Measurements from ENCODE around the gene HERC2. TPM values are rescaled to one million over a fixed set of nuclear protein-coding genes. Genes with fewer than 3 reads are reported as not detected.

Gene HERC2
- total RNA-seq, 1 donor from 2014 or later, result 111 TPM

DNA sequence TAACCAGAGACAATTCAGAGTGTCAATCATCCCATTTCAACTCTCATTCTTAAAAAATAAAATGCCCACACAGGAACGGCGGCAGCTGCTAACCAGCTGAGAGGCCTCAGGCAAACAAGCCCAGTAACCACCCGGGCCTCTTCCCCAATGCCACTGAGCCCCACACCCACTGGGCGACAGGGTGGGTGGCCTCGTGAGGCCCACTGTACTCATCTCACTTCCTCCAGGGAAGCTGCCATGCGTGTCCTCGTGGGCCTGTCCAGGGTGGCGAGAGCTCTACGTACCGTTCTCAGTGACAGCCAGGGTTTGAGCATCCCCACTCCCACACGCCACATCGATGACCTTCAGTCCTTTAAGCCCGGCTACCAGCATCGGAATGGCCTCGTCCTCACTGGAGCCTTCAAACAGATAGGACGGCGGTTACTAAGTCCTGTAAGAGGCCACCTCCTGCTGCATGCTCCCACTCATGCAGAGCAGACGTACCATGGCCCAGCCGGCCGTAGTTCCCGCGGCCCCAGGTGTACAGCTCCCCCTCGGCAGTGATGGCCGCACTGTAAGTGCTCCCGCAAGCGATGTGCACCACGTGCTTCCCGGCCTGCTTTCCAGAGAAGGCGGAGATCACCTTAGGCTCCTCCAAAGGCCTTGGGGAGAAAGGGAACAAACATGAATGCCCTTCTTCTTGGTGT, 56.5 kb downstream of the HERC2 start:
- H3K27me3 Mint-ChIP-seq (ENCODE audit: unreplicated experiment), result no peaks in the 10 kb centered on the region
- no peak overlapping the region for H3K4me3 Mint-ChIP-seq (ENCODE audit: unreplicated experiment)
- H3K36me3 Mint-ChIP-seq (ENCODE audit: unreplicated experiment), result no peaks in the 10 kb centered on the region
- no peak for DNase-seq
- H3K9me3 Mint-ChIP-seq (ENCODE audit: unreplicated experiment), result no peaks in the 10 kb centered on the region
- TF ChIP-seq, protein P1, sequence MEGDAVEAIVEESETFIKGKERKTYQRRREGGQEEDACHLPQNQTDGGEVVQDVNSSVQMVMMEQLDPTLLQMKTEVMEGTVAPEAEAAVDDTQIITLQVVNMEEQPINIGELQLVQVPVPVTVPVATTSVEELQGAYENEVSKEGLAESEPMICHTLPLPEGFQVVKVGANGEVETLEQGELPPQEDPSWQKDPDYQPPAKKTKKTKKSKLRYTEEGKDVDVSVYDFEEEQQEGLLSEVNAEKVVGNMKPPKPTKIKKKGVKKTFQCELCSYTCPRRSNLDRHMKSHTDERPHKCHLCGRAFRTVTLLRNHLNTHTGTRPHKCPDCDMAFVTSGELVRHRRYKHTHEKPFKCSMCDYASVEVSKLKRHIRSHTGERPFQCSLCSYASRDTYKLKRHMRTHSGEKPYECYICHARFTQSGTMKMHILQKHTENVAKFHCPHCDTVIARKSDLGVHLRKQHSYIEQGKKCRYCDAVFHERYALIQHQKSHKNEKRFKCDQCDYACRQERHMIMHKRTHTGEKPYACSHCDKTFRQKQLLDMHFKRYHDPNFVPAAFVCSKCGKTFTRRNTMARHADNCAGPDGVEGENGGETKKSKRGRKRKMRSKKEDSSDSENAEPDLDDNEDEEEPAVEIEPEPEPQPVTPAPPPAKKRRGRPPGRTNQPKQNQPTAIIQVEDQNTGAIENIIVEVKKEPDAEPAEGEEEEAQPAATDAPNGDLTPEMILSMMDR (IDR thresholded peaks at IDR 0.05; ENCODE audit: partially characterized antibody, unreplicated experiment), result no peak
- no peak overlapping the region for H3K27ac Mint-ChIP-seq (ENCODE audit: unreplicated experiment)
- H3K4me1 Mint-ChIP-seq (ENCODE audit: low read depth, unreplicated experiment), result no peaks in the 10 kb centered on the region

DNA sequence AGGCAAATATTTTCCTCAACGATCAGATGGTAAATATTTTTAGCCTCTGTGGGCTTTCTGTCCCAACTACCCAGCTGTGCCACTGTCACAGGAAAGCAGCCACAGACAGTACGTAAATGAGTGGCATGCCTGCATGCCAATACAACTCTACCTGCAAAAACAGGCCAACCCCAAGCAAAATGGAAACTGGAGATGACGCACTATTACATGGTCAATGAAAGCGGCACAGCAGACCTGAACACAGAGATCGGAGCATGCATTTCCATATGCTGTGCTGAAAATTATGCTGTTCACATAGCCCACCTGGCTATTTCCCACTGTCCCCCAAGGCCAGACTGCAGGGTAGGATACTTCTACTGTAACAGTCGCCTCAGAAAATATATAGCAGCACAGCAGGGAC, 57.8 kb downstream of the HERC2 start:
- DNase-seq, result no peak
- H3K9me3 Mint-ChIP-seq (ENCODE audit: unreplicated experiment), result no peaks in the 10 kb centered on the region
- H3K4me3 Mint-ChIP-seq (ENCODE audit: unreplicated experiment), result no peak overlapping the region
- TF ChIP-seq, protein P1 (IDR thresholded peaks at IDR 0.05; ENCODE audit: partially characterized antibody, unreplicated experiment), result no peak
- no peaks in the 10 kb centered on the region for H3K36me3 Mint-ChIP-seq (ENCODE audit: unreplicated experiment)
- H3K27me3 Mint-ChIP-seq (ENCODE audit: unreplicated experiment), result no peaks in the 10 kb centered on the region
- no peak overlapping the region for H3K27ac Mint-ChIP-seq (ENCODE audit: unreplicated experiment)
- no peaks in the 10 kb centered on the region for H3K4me1 Mint-ChIP-seq (ENCODE audit: low read depth, unreplicated experiment)

DNA sequence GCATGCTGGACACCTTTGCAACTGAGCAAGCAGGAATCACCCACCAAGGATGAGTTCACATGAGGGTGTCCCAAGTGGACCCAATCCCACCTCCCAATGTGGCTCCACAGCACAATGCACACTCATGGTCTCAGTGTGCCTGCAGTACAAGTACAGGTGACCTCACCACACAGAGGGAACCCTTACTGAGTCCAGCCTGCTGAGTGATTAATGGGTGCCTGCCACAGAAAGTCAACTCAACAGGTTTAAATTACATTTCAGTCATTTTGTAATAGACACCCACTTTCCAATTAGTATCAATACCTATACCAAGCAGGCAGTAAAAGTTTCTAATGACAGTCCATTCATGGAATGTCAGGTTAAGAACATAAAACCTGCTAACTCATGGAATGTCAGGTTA, 59.5 kb downstream of the HERC2 start:
- peaks cover 1% of the 10 kb centered on the region for H3K9me3 Mint-ChIP-seq (ENCODE audit: unreplicated experiment)
- peaks cover 2% of the 10 kb centered on the region for H3K27me3 Mint-ChIP-seq (ENCODE audit: unreplicated experiment)
- no peaks in the 10 kb centered on the region for H3K4me1 Mint-ChIP-seq (ENCODE audit: low read depth, unreplicated experiment)
- H3K4me3 Mint-ChIP-seq (ENCODE audit: unreplicated experiment), result no peak overlapping the region
- H3K36me3 Mint-ChIP-seq (ENCODE audit: unreplicated experiment), result no peaks in the 10 kb centered on the region
- no peak overlapping the region for H3K27ac Mint-ChIP-seq (ENCODE audit: unreplicated experiment)
- DNase-seq, result no peak
- TF ChIP-seq, protein P1 (IDR thresholded peaks at IDR 0.05; ENCODE audit: partially characterized antibody, unreplicated experiment), result no peak

DNA sequence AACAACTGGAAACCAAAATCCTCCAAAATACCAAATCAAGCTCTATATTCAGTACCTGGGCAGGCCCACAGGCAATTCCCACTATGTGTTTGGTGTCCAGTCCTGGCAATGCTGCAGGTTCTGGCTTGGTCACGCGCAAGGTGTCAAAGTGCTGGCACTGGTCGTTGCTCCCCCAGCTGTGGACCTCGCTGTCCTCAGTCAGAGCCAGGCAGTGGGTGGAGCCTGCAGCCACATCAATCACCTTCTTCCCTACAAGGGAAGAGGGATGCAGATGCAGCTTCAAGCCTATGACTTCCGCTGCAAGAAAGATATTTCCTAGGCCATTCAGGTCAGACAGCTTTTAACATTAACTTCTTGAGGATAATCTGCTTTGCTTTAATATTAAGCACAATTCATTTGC, 61.3 kb downstream of the HERC2 start:
- H3K4me1 Mint-ChIP-seq (ENCODE audit: low read depth, unreplicated experiment), result no peaks in the 10 kb centered on the region
- no peak overlapping the region for H3K27ac Mint-ChIP-seq (ENCODE audit: unreplicated experiment)
- no peaks in the 10 kb centered on the region for H3K36me3 Mint-ChIP-seq (ENCODE audit: unreplicated experiment)
- TF ChIP-seq, protein P1 (IDR thresholded peaks at IDR 0.05; ENCODE audit: partially characterized antibody, unreplicated experiment), result no peak
- H3K9me3 Mint-ChIP-seq (ENCODE audit: unreplicated experiment), result peaks cover 1% of the 10 kb centered on the region
- no peak for DNase-seq
- H3K4me3 Mint-ChIP-seq (ENCODE audit: unreplicated experiment), result no peak overlapping the region
- peaks cover 2% of the 10 kb centered on the region for H3K27me3 Mint-ChIP-seq (ENCODE audit: unreplicated experiment)

DNA sequence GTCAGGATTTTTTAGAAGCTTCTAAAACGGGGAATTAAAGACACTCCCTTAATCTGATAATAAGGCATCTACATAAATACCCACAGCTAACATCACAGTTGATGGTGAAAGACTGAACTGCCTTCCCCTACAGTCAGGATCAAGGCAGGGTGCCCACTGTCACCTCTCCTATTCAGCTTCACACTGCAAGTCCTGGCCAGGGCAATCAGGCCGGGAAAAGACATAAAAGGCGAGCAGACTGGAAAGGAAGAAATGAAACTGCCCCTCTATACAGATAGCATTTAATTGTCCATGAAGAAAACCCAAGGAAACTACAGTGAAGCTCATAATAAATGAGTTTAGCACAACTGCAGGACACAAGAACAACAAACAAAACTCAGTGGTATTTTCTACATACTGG, 61.7 kb downstream of the HERC2 start:
- peaks cover 2% of the 10 kb centered on the region for H3K27me3 Mint-ChIP-seq (ENCODE audit: unreplicated experiment)
- H3K4me3 Mint-ChIP-seq (ENCODE audit: unreplicated experiment), result no peak overlapping the region
- peaks cover 1% of the 10 kb centered on the region for H3K9me3 Mint-ChIP-seq (ENCODE audit: unreplicated experiment)
- no peak overlapping the region for H3K27ac Mint-ChIP-seq (ENCODE audit: unreplicated experiment)
- no peak for DNase-seq
- H3K4me1 Mint-ChIP-seq (ENCODE audit: low read depth, unreplicated experiment), result no peaks in the 10 kb centered on the region
- TF ChIP-seq, protein P1 (IDR thresholded peaks at IDR 0.05; ENCODE audit: partially characterized antibody, unreplicated experiment), result no peak
- peaks cover 3% of the 10 kb centered on the region for H3K36me3 Mint-ChIP-seq (ENCODE audit: unreplicated experiment)
